HCT116 (cell line): ENCODE results near the gene SESN3. TPM values are rescaled to one million over a fixed set of nuclear protein-coding genes. Genes with fewer than 3 reads are reported as not detected.

Experiments
- ATAC-seq: fragments of 200-7000 bp; cut with Tn5 transposase; 2 replicates; pipeline ENCODE4 v1.9.1; 2020; ENCODE audit warnings: mild to moderate bottlenecking, moderate library complexity
- BruUV-seq: library from RNA; stranded (reverse); fragments of 400-500 nt; replicated peaks from 2 replicates; lab custom pipeline; 2021; lab: Mats Ljungman, UMichigan
- CTCF ChIA-PET: fragments of 300-600 bp; sonication (Branson Sonifier 250); formaldehyde crosslinking; loops from one replicate; lab custom pipeline; 2021; ENCODE audit warnings: antibody characterized with exemption; lab: Charles Lee
- POLR2A ChIA-PET: fragments of 300-600, 350-600 bp; sonication (Branson Sonifier 250); formaldehyde crosslinking; loops from one replicate; lab custom pipeline; 2021; ENCODE audit warnings: antibody characterized with exemption; lab: Charles Lee
- RAD21 ChIA-PET, 2 experiments: fragments of 300-600 bp; sonication (Branson Sonifier 250); formaldehyde crosslinking; loops; one replicate each; lab custom pipeline; 2023; ENCODE audit warnings: low total read pairs in 2 of 2; ENCODE audit not compliant: uncharacterized antibody in 2 of 2, unreplicated experiment in 2 of 2, low non-redundant PET in 1 of 2; lab: Charles Lee
- DNase-seq: peaks from one replicate; pipeline ENCODE4 v3.0.0-alpha.2; 2010; ENCODE audit warnings: low read depth, low spot score
- H2AFZ ChIP-seq: fragments of 200-600 bp; shearing (Covaris generic), sonication (generic); 2 replicates; pipeline ENCODE4 v1.6.1; 2017; ENCODE audit warnings: low read depth, mixed run types, mixed read lengths, antibody characterized with exemption, low read length; ENCODE audit not compliant: poor library complexity, severe bottlenecking
- H3K27ac ChIP-seq: 2 replicates; pipeline ENCODE4 v1.5.1; 2012; ENCODE audit warnings: low read depth, low read length
- H3K27me3 ChIP-seq: fragments of 200-600 bp; sonication (generic); 2 replicates; pipeline ENCODE4 v1.6.1; 2016; ENCODE audit warnings: mixed run types, low read length, mixed read lengths; ENCODE audit not compliant: insufficient read depth
- H3K36me3 ChIP-seq, 2 experiments: fragments of 200-500 bp in 1 of 2; fragments of 200-600 bp in 1 of 2; sonication (Bioruptor generic) in 1 of 2; sonication (generic) in 1 of 2; 2 replicates each; pipeline versions ENCODE4 v1.5.1 to v1.6.1; 2014 to 2016; ENCODE audit warnings: low read length in 2 of 2, inconsistent platforms in 1 of 2, mixed read lengths in 1 of 2, mixed run types in 1 of 2; ENCODE audit not compliant: insufficient read depth in 2 of 2, control insufficient read depth in 1 of 2
- H3K4me1 ChIP-seq, 2 experiments: fragments of 200-600 bp in 1 of 2; sonication (generic) in 1 of 2; 2 replicates each; pipeline versions ENCODE4 v1.5.1 to v1.6.1; 2012 to 2017; ENCODE audit warnings: low read length in 2 of 2, inconsistent platforms in 1 of 2, mild to moderate bottlenecking in 1 of 2, mixed read lengths in 1 of 2, mixed run types in 1 of 2, moderate library complexity in 1 of 2; ENCODE audit not compliant: insufficient read depth in 2 of 2, control insufficient read depth in 1 of 2
- H3K4me2 ChIP-seq: fragments of 200-600 bp; sonication (generic); 2 replicates; pipeline ENCODE4 v1.6.1; 2017; ENCODE audit warnings: mixed run types, low read length, mixed read lengths
- H3K4me3 ChIP-seq, 2 experiments: fragments of 200-600 bp in 1 of 2; sonication (generic) in 1 of 2; replicated peaks in 1 of 2; 2 replicates each; pipeline ENCODE4 v1.5.1; 2011 to 2016; ENCODE audit warnings: low read length in 2 of 2, control low read depth in 1 of 2, low read depth in 1 of 2, mild to moderate bottlenecking in 1 of 2, mixed read lengths in 1 of 2, mixed run types in 1 of 2
- H3K79me2 ChIP-seq: fragments of 200-600 bp; sonication (generic); 2 replicates; pipeline ENCODE4 v1.6.1; 2017; ENCODE audit warnings: mild to moderate bottlenecking, mixed run types, low read length, moderate library complexity, mixed read lengths; ENCODE audit not compliant: insufficient read depth
- H3K9ac ChIP-seq: fragments of 200-600 bp; sonication (generic); 2 replicates; pipeline ENCODE4 v1.6.1; 2016; ENCODE audit warnings: low read length, mixed read lengths
- H3K9me2 ChIP-seq: fragments of 200-600 bp; sonication (generic), shearing (Covaris generic); 2 replicates; pipeline ENCODE4 v1.6.1; 2017; ENCODE audit warnings: mixed run types, mild to moderate bottlenecking, moderate library complexity; ENCODE audit not compliant: insufficient read depth
- H3K9me3 ChIP-seq, 2 experiments: fragments of 200-500 bp in 1 of 2; fragments of 200-600 bp in 1 of 2; sonication (Bioruptor generic) in 1 of 2; sonication (generic) in 1 of 2; 2 replicates each; pipeline ENCODE4 v1.6.1; 2014 to 2017; ENCODE audit warnings: low read length in 2 of 2, mixed read lengths in 2 of 2, inconsistent platforms in 1 of 2, low read depth in 1 of 2, mild to moderate bottlenecking in 1 of 2, mixed run types in 1 of 2, moderate library complexity in 1 of 2; ENCODE audit not compliant: control insufficient read depth in 1 of 2, insufficient read depth in 1 of 2
- H4K20me1 ChIP-seq: fragments of 200-600 bp; sonication (generic), shearing (Covaris generic); 2 replicates; pipeline ENCODE4 v1.6.1; 2017; ENCODE audit warnings: mixed run types, mild to moderate bottlenecking, moderate library complexity; ENCODE audit not compliant: insufficient read depth
- CEBPB ChIP-seq: IDR thresholded peaks from 2 replicates; pipeline ENCODE4 v1.6.1; 2012; ENCODE audit warnings: low read depth
- EGR1 ChIP-seq: IDR thresholded peaks from 2 replicates; pipeline ENCODE4 v1.6.1; 2012; ENCODE audit warnings: low read depth
- EZH2phosphoT487 ChIP-seq: fragments of 200-600 bp; IDR thresholded peaks from 2 replicates; pipeline ENCODE4 v1.6.1; 2018; ENCODE audit warnings: antibody characterized with exemption, borderline replicate concordance
- FOSL1 ChIP-seq: IDR thresholded peaks from 2 replicates; pipeline ENCODE4 v1.6.1; 2012; ENCODE audit warnings: low read depth
- JUND ChIP-seq: IDR thresholded peaks from 2 replicates; pipeline ENCODE4 v1.6.1; 2012
- SIN3A ChIP-seq: IDR thresholded peaks from 2 replicates; pipeline ENCODE4 v1.6.1; 2012; ENCODE audit warnings: low read depth
- TCF7L2 ChIP-seq: IDR thresholded peaks from 2 replicates; pipeline ENCODE4 v1.7.0; 2011; ENCODE audit warnings: borderline replicate concordance, inconsistent platforms; ENCODE audit not compliant: insufficient read depth, insufficient read length; ENCODE audit errors: extremely low read depth
- YY1 ChIP-seq: IDR thresholded peaks from 2 replicates; pipeline ENCODE4 v1.6.1; 2011; ENCODE audit warnings: low read length, low read depth, moderate library complexity, mild to moderate bottlenecking; ENCODE audit not compliant: insufficient replicate concordance; ENCODE audit errors: extremely low read depth
- ZFX ChIP-seq: fragments of 450-650 bp; IDR thresholded peaks from 2 replicates; pipeline ENCODE4 v1.6.1; 2017
- ZNF274 ChIP-seq: fragments of 200-500 bp; sonication (Bioruptor generic); IDR thresholded peaks from 2 replicates; pipeline ENCODE4 v1.6.1; 2014; ENCODE audit warnings: mild to moderate bottlenecking, low read depth, low read length, inconsistent platforms
- intact Hi-C: fragments of 100-400 bp; cut with micrococcal nuclease; formaldehyde crosslinking; loops from 2 replicates; pipeline ENCODE4 v1.10.0; 2022
- total RNA-seq: library from RNA; stranded (reverse); gene quantifications from one replicate; pipeline ENCODE4 v1.2.1, GENCODE V29; 2021; ENCODE audit not compliant: unreplicated experiment
- TF ChIP-seq, protein P1 (sequence below): IDR thresholded peaks from 2 replicates; pipeline ENCODE4 v1.6.1; 2012
- TF ChIP-seq, protein P2 (sequence below): IDR thresholded peaks from 2 replicates; pipeline ENCODE4 v1.6.1; 2011; ENCODE audit warnings: mild to moderate bottlenecking, low read length, moderate library complexity; ENCODE audit not compliant: insufficient replicate concordance; ENCODE audit errors: extremely low read depth

SESN3 gene
- total RNA-seq, 1 experiment from 2014 or later, result 4.2 TPM

DNA sequence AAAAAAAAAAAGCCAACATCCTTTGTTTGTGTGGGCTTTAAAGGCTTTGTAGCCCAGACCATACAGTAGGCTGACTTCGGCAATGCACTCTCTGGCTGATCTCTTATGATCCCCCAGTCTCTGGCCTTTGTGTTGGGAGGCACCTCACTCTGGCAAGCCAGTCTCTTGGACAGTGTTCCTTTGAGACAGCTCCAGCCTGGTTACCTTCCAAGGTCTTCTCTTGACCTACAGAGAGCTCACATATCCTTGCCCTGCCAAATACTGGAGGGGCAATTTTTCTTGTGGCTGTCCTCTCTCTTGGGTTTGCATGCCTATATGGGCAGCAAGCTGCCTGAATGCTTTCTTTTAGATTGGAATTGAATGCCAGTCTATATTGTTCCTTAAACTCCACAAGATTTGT lies 69.8 kb downstream of the SESN3 start:
- ChIA-PET RAD21 (no interaction called here), POLR2A (interaction anchor here (1.0 kb wide), 1 partner anchor 11 kb away, joined by 4 read pairs; no protein-coding TSS in a partner anchor)
- H3K79me2 ChIP-seq, result no peaks in the 10 kb centered on the region
- DNase-seq, result no peak
- no peaks in the 10 kb centered on the region for H3K36me3 ChIP-seq
- H4K20me1 ChIP-seq, result no peaks in the 10 kb centered on the region
- no peak for TF ChIP-seq YY1
- no peak for TF ChIP-seq TCF7L2
- TF ChIP-seq, protein P1, sequence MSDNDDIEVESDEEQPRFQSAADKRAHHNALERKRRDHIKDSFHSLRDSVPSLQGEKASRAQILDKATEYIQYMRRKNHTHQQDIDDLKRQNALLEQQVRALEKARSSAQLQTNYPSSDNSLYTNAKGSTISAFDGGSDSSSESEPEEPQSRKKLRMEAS, result no peak
- TF ChIP-seq FOSL1, result no peak
- no peak for TF ChIP-seq ZFX
- no peak for TF ChIP-seq SIN3A
- no peak for TF ChIP-seq EZH2phosphoT487
- TF ChIP-seq JUND, result no peak
- no peak for TF ChIP-seq EGR1
- TF ChIP-seq, all 23 proteins: peak for 0
- no peak overlapping the region for H2AFZ ChIP-seq
- CTCF ChIA-PET, result interaction anchor here (1.3 kb wide), 1 partner anchor 544 kb away, joined by 5 read pairs; no protein-coding TSS in a partner anchor
- no TSS peak for BruUV-seq
- H3K27me3 ChIP-seq, result no peaks in the 10 kb centered on the region
- no peak overlapping the region for H3K4me2 ChIP-seq
- H3K9me2 ChIP-seq, result no peaks in the 10 kb centered on the region
- H3K4me3 ChIP-seq, result no peak overlapping the region
- H3K4me1 ChIP-seq, result no peaks in the 10 kb centered on the region
- H3K27ac ChIP-seq, result no peak overlapping the region
- intact Hi-C loops, result no loop called here
- H3K9me3 ChIP-seq, result no peaks in the 10 kb centered on the region
- H3K9ac ChIP-seq, result no peak overlapping the region
- ATAC-seq, result no peak

DNA sequence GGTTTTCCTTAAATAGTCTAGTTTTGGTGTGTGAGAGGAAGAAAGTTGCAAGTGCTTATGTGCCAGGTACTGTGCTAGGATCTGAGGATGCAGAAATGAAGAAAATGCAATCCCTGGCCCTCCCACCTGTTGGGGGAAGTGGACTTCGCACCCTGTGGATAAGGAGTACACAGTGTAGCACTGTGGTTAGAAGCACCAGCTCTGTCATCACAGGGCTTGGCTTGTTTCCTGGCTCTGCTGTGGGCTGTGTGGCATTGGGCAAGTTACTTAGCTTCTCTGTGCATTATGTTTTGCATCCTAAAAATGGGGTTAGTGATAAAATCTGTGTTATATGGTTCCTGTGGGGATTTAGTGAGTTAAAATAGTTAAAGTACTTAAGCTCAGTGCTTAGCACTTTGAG lies 73.2 kb downstream of the SESN3 start:
- H3K4me2 ChIP-seq, result no peak overlapping the region

More for the DNA sequence above, 73.2 kb downstream of the SESN3 start:
- H4K20me1 ChIP-seq, result no peaks in the 10 kb centered on the region
- no peak overlapping the region for H3K27ac ChIP-seq
- RAD21 ChIA-PET, result no interaction called here
- no peaks in the 10 kb centered on the region for H3K4me1 ChIP-seq
- H3K36me3 ChIP-seq, result no peaks in the 10 kb centered on the region
- H3K4me3 ChIP-seq, result no peak overlapping the region
- H3K9ac ChIP-seq, result no peak overlapping the region
- no TSS peak for BruUV-seq
- H2AFZ ChIP-seq, result no peak overlapping the region
- ATAC-seq, result no peak
- H3K9me2 ChIP-seq, result no peaks in the 10 kb centered on the region
- no peaks in the 10 kb centered on the region for H3K79me2 ChIP-seq
- TF ChIP-seq, protein P1, result no peak
- TF ChIP-seq CEBPB (no peak), ZNF274 (no peak), TCF7L2 (no peak)
- TF ChIP-seq, protein P2, sequence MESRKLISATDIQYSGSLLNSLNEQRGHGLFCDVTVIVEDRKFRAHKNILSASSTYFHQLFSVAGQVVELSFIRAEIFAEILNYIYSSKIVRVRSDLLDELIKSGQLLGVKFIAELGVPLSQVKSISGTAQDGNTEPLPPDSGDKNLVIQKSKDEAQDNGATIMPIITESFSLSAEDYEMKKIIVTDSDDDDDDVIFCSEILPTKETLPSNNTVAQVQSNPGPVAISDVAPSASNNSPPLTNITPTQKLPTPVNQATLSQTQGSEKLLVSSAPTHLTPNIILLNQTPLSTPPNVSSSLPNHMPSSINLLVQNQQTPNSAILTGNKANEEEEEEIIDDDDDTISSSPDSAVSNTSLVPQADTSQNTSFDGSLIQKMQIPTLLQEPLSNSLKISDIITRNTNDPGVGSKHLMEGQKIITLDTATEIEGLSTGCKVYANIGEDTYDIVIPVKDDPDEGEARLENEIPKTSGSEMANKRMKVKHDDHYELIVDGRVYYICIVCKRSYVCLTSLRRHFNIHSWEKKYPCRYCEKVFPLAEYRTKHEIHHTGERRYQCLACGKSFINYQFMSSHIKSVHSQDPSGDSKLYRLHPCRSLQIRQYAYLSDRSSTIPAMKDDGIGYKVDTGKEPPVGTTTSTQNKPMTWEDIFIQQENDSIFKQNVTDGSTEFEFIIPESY, result no peak
- POLR2A ChIA-PET, result no interaction called here
- no peaks in the 10 kb centered on the region for H3K27me3 ChIP-seq
- DNase-seq, result no peak
- no peaks in the 10 kb centered on the region for H3K9me3 ChIP-seq
- intact Hi-C loops, result loop anchor here (10.0 kb wide), 2 partner anchors 393 to 767 kb away; partner anchors contain the start of genes AMOTL1 and MTMR2
- CTCF ChIA-PET, result interaction anchor here (1.3 to 2.2 kb wide), 2 partner anchors 547 to 604 kb away, joined by 6 to 18 read pairs; no protein-coding TSS in a partner anchor
